Right lobe of liver (tissue), 4 donors: ENCODE measurements around the gene CACNA1B.

ENCODE experiments used
- POLR2A ChIP-seq: fragments of 450-650 bp; IDR thresholded peaks from one replicate; pipeline ENCODE4 v1.6.1; 2017; ENCODE audit warnings: antibody characterized with exemption, mild to moderate bottlenecking
- TF ChIP-seq, protein P1 (sequence below), 4 donors: fragments of 200-600 bp in 3 of 4; fragments of 450-650 bp in 1 of 4; IDR thresholded peaks; one replicate each; pipeline versions ENCODE4 v1.5.1 to v1.8.0; 2016 to 2022; ENCODE audit warnings: antibody characterized with exemption in 4 of 4, mild to moderate bottlenecking in 2 of 4
- donor health status: DM: no; HTN: no; CAD: no.
- donor health status: DM: no; HTN: no; CAD: no.
- donor health status: DM: no; HTN: yes; CAD: no.

- TF ChIP-seq, protein P1, sequence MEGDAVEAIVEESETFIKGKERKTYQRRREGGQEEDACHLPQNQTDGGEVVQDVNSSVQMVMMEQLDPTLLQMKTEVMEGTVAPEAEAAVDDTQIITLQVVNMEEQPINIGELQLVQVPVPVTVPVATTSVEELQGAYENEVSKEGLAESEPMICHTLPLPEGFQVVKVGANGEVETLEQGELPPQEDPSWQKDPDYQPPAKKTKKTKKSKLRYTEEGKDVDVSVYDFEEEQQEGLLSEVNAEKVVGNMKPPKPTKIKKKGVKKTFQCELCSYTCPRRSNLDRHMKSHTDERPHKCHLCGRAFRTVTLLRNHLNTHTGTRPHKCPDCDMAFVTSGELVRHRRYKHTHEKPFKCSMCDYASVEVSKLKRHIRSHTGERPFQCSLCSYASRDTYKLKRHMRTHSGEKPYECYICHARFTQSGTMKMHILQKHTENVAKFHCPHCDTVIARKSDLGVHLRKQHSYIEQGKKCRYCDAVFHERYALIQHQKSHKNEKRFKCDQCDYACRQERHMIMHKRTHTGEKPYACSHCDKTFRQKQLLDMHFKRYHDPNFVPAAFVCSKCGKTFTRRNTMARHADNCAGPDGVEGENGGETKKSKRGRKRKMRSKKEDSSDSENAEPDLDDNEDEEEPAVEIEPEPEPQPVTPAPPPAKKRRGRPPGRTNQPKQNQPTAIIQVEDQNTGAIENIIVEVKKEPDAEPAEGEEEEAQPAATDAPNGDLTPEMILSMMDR (IDR thresholded peaks at IDR 0.05), result no peak
- TF ChIP-seq POLR2A, result no peak
These were observed 25.1 kb downstream of the CACNA1B start for GRCh38 chr9:137902646-137903045.
